ENCODE measurements around the gene TNS3. TPM values are rescaled to one million over a fixed set of nuclear protein-coding genes. Genes with fewer than 3 reads are reported as not detected.

The TNS3 gene
- polyA plus RNA-seq, 1 of the 3 experiments (the other 2 are of a cell fraction) = 72.3 TPM

DNA sequence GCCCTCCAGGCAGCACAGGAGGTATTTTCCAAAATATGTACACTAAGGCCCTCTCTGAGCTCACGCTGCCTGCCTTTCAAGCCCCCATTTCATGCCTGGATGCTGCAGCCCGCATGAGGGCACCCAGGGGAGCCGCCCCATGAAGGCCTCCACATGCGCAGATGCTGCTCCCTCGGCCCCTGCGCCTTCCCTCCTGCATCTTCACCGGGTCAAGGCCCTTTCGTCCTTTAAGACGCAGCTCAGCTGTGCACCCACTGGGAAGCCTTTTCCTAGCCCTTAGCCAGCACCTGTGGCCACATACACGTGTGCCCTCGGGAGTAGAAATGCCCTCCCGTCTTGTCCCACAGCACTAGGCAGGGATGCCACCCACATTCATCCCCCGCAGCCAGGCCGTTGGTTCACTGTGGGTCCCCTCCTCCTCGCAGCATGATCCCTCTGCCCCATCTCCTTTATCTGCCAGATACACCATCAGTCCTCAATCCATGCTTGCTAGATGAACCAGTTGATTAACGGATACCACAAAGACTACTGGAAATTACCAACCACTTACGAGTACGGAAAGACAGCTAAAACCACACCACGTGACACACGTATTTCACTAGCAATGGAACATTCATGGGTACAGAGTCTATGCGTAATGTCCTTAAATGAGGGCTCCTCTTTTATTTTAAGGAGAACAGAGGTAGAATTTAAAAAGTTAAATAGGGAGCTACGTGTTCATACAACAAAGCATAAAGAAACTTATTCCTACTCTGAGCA lies 278.0 kb downstream of the TNS3 start:
- no peak for DNase-seq
- H3K36me3 ChIP-seq (replicated peaks in 1 of 2; ENCODE audit: control insufficient read depth in 1 of 2, insufficient read depth in 2 of 2, low read length in 1 of 2) = peaks cover 26 to 72% of the 10 kb centered on the region in 2 experiments
- no peak overlapping the region for H3K4me2 ChIP-seq
- no peaks in the 10 kb centered on the region for H3K9me3 ChIP-seq
- CTCF ChIA-PET = interaction anchor here (0.8 to 1.3 kb wide), 3 partner anchors 8 to 82 kb away, joined by 3 to 4 read pairs (median 4); no protein-coding TSS in a partner anchor
- H3K9ac ChIP-seq = no peak overlapping the region
- H3K4me1 ChIP-seq (ENCODE audit: control insufficient read depth in 1 of 2, insufficient read depth in 2 of 2, low read depth in 1 of 2, low read length in 1 of 2) = no peaks in the 10 kb centered on the region; a peak in 1 of 4 replicates
- POLR2A ChIA-PET = no interaction called here
- no peak overlapping the region for H2AFZ ChIP-seq (ENCODE audit: low read depth)
- H3K4me3 ChIP-seq (ENCODE audit: low read depth in 2 of 2, low read length in 1 of 2) = no peak overlapping the region
- H3K27me3 ChIP-seq (ENCODE audit: insufficient read depth) = no peaks in the 10 kb centered on the region
- WGBS (ENCODE audit: low lambda C conversion rate) = 91% methylated on average over 22 of the region's 22 CpGs
- no peaks in the 10 kb centered on the region for H3K79me2 ChIP-seq (ENCODE audit: insufficient read depth)
- no peak overlapping the region for H3K27ac ChIP-seq (ENCODE audit: low read depth in 2 of 2, low read length in 1 of 2)
- no peaks in the 10 kb centered on the region; the same call in 1 of the 2 replicates for H4K20me1 ChIP-seq (ENCODE audit: insufficient read depth)
- TF ChIP-seq TAF1 (IDR thresholded peaks at IDR 0.05; ENCODE audit: borderline replicate concordance, low read depth, low read length) = no peak
- TF ChIP-seq TCF12 (IDR thresholded peaks at IDR 0.05) = no peak
- TF ChIP-seq, protein P1, sequence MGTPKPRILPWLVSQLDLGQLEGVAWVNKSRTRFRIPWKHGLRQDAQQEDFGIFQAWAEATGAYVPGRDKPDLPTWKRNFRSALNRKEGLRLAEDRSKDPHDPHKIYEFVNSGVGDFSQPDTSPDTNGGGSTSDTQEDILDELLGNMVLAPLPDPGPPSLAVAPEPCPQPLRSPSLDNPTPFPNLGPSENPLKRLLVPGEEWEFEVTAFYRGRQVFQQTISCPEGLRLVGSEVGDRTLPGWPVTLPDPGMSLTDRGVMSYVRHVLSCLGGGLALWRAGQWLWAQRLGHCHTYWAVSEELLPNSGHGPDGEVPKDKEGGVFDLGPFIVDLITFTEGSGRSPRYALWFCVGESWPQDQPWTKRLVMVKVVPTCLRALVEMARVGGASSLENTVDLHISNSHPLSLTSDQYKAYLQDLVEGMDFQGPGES (IDR thresholded peaks at IDR 0.05; ENCODE audit: low read depth, low read length) = no peak
- TF ChIP-seq TEAD4 (IDR thresholded peaks at IDR 0.05; ENCODE audit: borderline replicate concordance, insufficient read depth) = no peak
- no peak for TF ChIP-seq GABPA (IDR thresholded peaks at IDR 0.05; ENCODE audit: low read depth)
- no peak for TF ChIP-seq MXI1 (IDR thresholded peaks at IDR 0.05; ENCODE audit: low read depth, low read length)
- no peak for TF ChIP-seq GATA2 (CRISPR knock-in tag; IDR thresholded peaks at IDR 0.05)
- TF ChIP-seq YY1 (IDR thresholded peaks at IDR 0.05; ENCODE audit: low read depth) = no peak
- TF ChIP-seq EZH2phosphoT487 (IDR thresholded peaks at IDR 0.05; ENCODE audit: borderline replicate concordance, low read depth) = no peak
- no peak for TF ChIP-seq POLR2AphosphoS5 (IDR thresholded peaks at IDR 0.05; ENCODE audit: low read depth, low read length)
- no peak for TF ChIP-seq RCOR1 (IDR thresholded peaks at IDR 0.05; ENCODE audit: low read length)
- TF ChIP-seq, protein P2, sequence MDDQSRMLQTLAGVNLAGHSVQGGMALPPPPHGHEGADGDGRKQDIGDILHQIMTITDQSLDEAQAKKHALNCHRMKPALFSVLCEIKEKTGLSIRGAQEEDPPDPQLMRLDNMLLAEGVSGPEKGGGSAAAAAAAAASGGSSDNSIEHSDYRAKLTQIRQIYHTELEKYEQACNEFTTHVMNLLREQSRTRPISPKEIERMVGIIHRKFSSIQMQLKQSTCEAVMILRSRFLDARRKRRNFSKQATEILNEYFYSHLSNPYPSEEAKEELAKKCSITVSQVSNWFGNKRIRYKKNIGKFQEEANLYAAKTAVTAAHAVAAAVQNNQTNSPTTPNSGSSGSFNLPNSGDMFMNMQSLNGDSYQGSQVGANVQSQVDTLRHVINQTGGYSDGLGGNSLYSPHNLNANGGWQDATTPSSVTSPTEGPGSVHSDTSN (IDR thresholded peaks at IDR 0.05) = no peak
- TF ChIP-seq, protein P3, sequence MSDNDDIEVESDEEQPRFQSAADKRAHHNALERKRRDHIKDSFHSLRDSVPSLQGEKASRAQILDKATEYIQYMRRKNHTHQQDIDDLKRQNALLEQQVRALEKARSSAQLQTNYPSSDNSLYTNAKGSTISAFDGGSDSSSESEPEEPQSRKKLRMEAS (IDR thresholded peaks at IDR 0.05; ENCODE audit: low read depth) = no peak
- no peaks in the 10 kb centered on the region for H3K9me2 ChIP-seq
- no peaks in the 10 kb centered on the region for H3F3A ChIP-seq (replicated peaks; ENCODE audit: insufficient read depth)

DNA sequence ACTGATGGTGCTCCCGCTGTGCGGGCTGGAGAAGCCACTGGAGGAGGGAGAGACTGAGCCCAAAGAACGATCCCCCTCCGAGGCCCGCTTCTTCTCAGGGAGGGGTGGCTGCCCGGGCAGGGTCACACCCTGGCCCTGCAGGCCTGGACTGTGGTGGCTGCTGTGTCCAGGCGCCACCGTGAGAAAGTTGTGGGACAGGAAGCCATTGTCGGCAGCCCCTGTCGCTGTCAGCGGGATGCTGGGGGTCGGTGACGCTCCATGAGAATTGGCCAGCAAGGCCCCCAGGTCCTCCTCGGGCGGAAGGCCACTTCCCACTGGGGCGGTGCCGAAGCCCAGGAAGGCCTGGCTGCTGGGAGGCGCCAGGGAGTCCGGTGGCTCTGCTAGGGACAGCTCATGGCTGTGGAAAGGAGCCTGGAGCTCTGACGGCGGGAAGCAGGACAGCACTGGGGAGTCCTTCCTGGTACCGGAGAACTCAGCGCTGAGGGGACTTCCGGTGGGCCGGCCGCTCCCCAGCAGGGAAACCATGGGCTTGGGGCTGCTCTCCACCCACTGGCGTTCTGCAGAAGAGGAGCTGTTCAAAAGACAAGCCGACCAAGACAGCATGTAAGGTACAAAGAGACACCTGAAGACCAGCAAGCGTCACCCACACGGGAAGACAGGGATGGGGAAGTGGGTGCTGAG lies 278.8 kb downstream of the TNS3 start:
- 98% methylated on average over 20 of the region's 30 CpGs for WGBS (ENCODE audit: low lambda C conversion rate)
- no peaks in the 10 kb centered on the region for H3K79me2 ChIP-seq (ENCODE audit: insufficient read depth)
- no peaks in the 10 kb centered on the region for H3K9me3 ChIP-seq
- ChIA-PET CTCF (interaction anchor here (0.8 to 1.3 kb wide), 2 partner anchors 9 to 37 kb away, joined by 4 read pairs; no protein-coding TSS in a partner anchor), POLR2A (no interaction called here)
- H3K9ac ChIP-seq = no peak overlapping the region
- no peak overlapping the region for H3K4me3 ChIP-seq (ENCODE audit: low read depth in 2 of 2, low read length in 1 of 2)
- no peak overlapping the region for H3K4me2 ChIP-seq
- peaks cover 0 to 4% of the 10 kb centered on the region in 2 experiments; a peak in 1 of 4 replicates for H3K4me1 ChIP-seq (ENCODE audit: control insufficient read depth in 1 of 2, insufficient read depth in 2 of 2, low read depth in 1 of 2, low read length in 1 of 2)
- H3F3A ChIP-seq (replicated peaks; ENCODE audit: insufficient read depth) = no peaks in the 10 kb centered on the region
- no peaks in the 10 kb centered on the region for H3K9me2 ChIP-seq
- H4K20me1 ChIP-seq (ENCODE audit: insufficient read depth) = no peaks in the 10 kb centered on the region; the same call in 1 of the 2 replicates
- no peak for DNase-seq
- H2AFZ ChIP-seq (ENCODE audit: low read depth) = no peak overlapping the region
- no peak overlapping the region for H3K27ac ChIP-seq (ENCODE audit: low read depth in 2 of 2, low read length in 1 of 2)
- H3K27me3 ChIP-seq (ENCODE audit: insufficient read depth) = no peaks in the 10 kb centered on the region
- peaks cover 19 to 69% of the 10 kb centered on the region in 2 experiments for H3K36me3 ChIP-seq (replicated peaks in 1 of 2; ENCODE audit: control insufficient read depth in 1 of 2, insufficient read depth in 2 of 2, low read length in 1 of 2)
- TF ChIP-seq TEAD4 (IDR thresholded peaks at IDR 0.05; ENCODE audit: borderline replicate concordance, insufficient read depth) = no peak
- TF ChIP-seq TAF1 (IDR thresholded peaks at IDR 0.05; ENCODE audit: borderline replicate concordance, low read depth, low read length) = no peak
- TF ChIP-seq EP300 (IDR thresholded peaks at IDR 0.05; ENCODE audit: borderline replicate concordance in 1 of 2, low read depth in 1 of 2, low read length in 1 of 2) = no peak
- no peak for TF ChIP-seq RFX5 (IDR thresholded peaks at IDR 0.05; ENCODE audit: low read length)
- TF ChIP-seq, protein P4, sequence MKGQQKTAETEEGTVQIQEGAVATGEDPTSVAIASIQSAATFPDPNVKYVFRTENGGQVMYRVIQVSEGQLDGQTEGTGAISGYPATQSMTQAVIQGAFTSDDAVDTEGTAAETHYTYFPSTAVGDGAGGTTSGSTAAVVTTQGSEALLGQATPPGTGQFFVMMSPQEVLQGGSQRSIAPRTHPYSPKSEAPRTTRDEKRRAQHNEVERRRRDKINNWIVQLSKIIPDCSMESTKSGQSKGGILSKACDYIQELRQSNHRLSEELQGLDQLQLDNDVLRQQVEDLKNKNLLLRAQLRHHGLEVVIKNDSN (IDR thresholded peaks at IDR 0.05; ENCODE audit: borderline replicate concordance, low read depth) = no peak
- TF ChIP-seq RCOR1 (IDR thresholded peaks at IDR 0.05; ENCODE audit: low read length) = no peak
- TF ChIP-seq FOSL2 (IDR thresholded peaks at IDR 0.05; ENCODE audit: borderline replicate concordance, low read depth) = no peak
- TF ChIP-seq MXI1 (IDR thresholded peaks at IDR 0.05; ENCODE audit: low read depth, low read length) = no peak
- TF ChIP-seq, protein P5, sequence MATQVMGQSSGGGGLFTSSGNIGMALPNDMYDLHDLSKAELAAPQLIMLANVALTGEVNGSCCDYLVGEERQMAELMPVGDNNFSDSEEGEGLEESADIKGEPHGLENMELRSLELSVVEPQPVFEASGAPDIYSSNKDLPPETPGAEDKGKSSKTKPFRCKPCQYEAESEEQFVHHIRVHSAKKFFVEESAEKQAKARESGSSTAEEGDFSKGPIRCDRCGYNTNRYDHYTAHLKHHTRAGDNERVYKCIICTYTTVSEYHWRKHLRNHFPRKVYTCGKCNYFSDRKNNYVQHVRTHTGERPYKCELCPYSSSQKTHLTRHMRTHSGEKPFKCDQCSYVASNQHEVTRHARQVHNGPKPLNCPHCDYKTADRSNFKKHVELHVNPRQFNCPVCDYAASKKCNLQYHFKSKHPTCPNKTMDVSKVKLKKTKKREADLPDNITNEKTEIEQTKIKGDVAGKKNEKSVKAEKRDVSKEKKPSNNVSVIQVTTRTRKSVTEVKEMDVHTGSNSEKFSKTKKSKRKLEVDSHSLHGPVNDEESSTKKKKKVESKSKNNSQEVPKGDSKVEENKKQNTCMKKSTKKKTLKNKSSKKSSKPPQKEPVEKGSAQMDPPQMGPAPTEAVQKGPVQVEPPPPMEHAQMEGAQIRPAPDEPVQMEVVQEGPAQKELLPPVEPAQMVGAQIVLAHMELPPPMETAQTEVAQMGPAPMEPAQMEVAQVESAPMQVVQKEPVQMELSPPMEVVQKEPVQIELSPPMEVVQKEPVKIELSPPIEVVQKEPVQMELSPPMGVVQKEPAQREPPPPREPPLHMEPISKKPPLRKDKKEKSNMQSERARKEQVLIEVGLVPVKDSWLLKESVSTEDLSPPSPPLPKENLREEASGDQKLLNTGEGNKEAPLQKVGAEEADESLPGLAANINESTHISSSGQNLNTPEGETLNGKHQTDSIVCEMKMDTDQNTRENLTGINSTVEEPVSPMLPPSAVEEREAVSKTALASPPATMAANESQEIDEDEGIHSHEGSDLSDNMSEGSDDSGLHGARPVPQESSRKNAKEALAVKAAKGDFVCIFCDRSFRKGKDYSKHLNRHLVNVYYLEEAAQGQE (IDR thresholded peaks at IDR 0.05; ENCODE audit: low read depth, low read length) = no peak

Data from SK-N-SH (cell line).